Smooth muscle cell (in vitro differentiated cells): ENCODE data around the gene NT5C3A. TPM values are rescaled to one million over a fixed set of nuclear protein-coding genes. Genes with fewer than 3 reads are reported as not detected.
A peak's percentile ranks its signal among the peaks of the same experiment; 100 is the strongest.
"Not testable (repeated sequence)": the region's sequence is repeated elsewhere in the genome, so short reads cannot be mapped to it uniquely, and the experiment has no call there.

Experiments used
- DNase-seq: peaks from one replicate; lab custom pipeline; 2025; ENCODE audit not compliant: unreplicated experiment; lab: John Stamatoyannopoulos, UW
- H2AFZ ChIP-seq: fragments of 200-600 bp; sonication (generic); 2 replicates; pipeline ENCODE4 v1.6.0; 2016; ENCODE audit warnings: antibody characterized with exemption, low read depth, mild to moderate bottlenecking
- H3F3A ChIP-seq: fragments of 200-600 bp; sonication (generic); 2 replicates; pipeline ENCODE4 v1.6.0; 2017; ENCODE audit warnings: antibody characterized with exemption, low read depth
- H3K27ac ChIP-seq: fragments of 200-600 bp; sonication (generic); 2 replicates; pipeline ENCODE4 v1.5.1; 2016; ENCODE audit warnings: low read depth, mild to moderate bottlenecking
- H3K27me3 ChIP-seq: fragments of 200-600 bp; sonication (generic); 2 replicates; pipeline ENCODE4 v1.6.1; 2016; ENCODE audit warnings: low read depth, mild to moderate bottlenecking
- H3K36me3 ChIP-seq: fragments of 200-600 bp; sonication (generic); 2 replicates; pipeline ENCODE4 v1.5.1; 2016; ENCODE audit warnings: low read depth
- H3K4me1 ChIP-seq: fragments of 200-600 bp; sonication (generic); 2 replicates; pipeline ENCODE4 v1.5.1; 2016; ENCODE audit warnings: low read depth
- H3K4me2 ChIP-seq: fragments of 200-600 bp; sonication (generic); 2 replicates; pipeline ENCODE4 v1.6.0; 2016; ENCODE audit warnings: mild to moderate bottlenecking
- H3K4me3 ChIP-seq: fragments of 200-600 bp; sonication (generic); 2 replicates; pipeline ENCODE4 v1.5.1; 2016; ENCODE audit warnings: mild to moderate bottlenecking
- H3K79me2 ChIP-seq: fragments of 200-600 bp; sonication (generic); 2 replicates; pipeline ENCODE4 v1.6.0; 2016; ENCODE audit warnings: low read depth, mild to moderate bottlenecking
- H3K9ac ChIP-seq: fragments of 200-600 bp; sonication (generic); 2 replicates; pipeline ENCODE4 v1.6.0; 2016; ENCODE audit warnings: low read depth
- H3K9me3 ChIP-seq: fragments of 200-600 bp; sonication (generic); replicated peaks from 2 replicates; pipeline ENCODE4 v1.5.1; 2016; ENCODE audit warnings: low read depth
- H4K20me1 ChIP-seq: fragments of 200-600 bp; sonication (generic); 2 replicates; pipeline ENCODE4 v1.6.0; 2016; ENCODE audit warnings: low read depth
- WGBS: methylation state at CpG from one replicate; pipeline ENCODE4 v1.1.7; 2016; ENCODE audit warnings: low lambda C conversion rate; 5-methylcytosine and 5-hydroxymethylcytosine counted together
- polyA plus RNA-seq: library from polyadenylated mRNA; unstranded; fragments of >200 nt; fragmentation: Nextera tagmentation; extraction: Ambion mirVana; gene quantifications from 2 replicates; pipeline ENCODE4 v1.2.1, GENCODE V29; 2016
- total RNA-seq: library from RNA; depleted of rRNA; stranded (reverse); fragments of >200 nt; gene quantifications from 2 replicates; pipeline ENCODE4 v1.2.3, GENCODE V29; 2014

The NT5C3A gene
- total and polyA plus RNA-seq, 2 experiments from 2014 or later = 12.9 to 25.4 TPM

DNA sequence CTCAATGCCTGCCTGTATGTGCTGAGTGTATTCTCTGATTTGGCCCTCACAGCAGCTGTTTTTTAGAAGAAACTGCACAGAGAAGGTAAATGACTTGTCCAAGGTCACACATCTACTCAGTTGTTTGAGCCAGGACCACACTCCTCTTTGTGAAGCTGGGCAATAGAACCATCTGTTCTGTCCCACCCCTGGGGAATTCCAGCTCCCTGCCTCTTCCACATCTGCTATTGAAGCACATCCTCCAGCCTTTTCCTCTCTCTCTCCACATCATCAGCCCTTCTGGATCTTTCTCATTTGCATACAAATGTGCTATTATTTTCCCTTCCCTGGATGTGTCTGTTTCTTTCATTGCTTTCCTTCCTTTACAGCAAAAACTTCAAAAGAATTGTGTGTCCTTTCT is 59.5 kb downstream of the NT5C3A start:
- not testable (repeated sequence) for H3K9ac ChIP-seq, H3K36me3 ChIP-seq, DNase-seq, H3K4me3 ChIP-seq, H3K4me1 ChIP-seq, H3K27ac ChIP-seq, H2AFZ ChIP-seq, H3K79me2 ChIP-seq, H4K20me1 ChIP-seq, H3F3A ChIP-seq, H3K4me2 ChIP-seq, H3K27me3 ChIP-seq, H3K9me3 ChIP-seq

DNA sequence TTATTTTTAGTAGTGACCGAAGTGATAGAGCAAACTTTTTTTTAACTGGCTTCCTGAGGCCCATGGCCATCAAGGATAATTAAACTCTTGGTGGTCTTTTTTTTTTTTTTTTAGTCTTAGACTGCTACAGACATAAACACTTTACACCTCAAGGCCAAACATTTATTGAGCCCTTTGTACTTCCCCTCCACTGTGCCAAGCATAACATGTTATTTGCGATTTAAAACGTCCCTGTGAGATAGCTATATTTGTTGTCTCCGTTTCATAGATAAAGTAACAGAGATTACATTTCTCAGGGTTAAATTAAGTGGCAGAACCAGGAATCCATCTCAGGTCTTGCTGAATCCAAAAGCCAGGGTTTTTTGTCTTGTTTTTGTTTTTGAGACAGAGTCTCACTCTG is 63.2 kb downstream of the NT5C3A start:
- not testable (repeated sequence) for H3K9me3 ChIP-seq, H3K9ac ChIP-seq, H3F3A ChIP-seq, H3K4me1 ChIP-seq, H3K27me3 ChIP-seq, H2AFZ ChIP-seq, DNase-seq, H3K4me3 ChIP-seq, H3K79me2 ChIP-seq, H3K36me3 ChIP-seq, H3K4me2 ChIP-seq, H4K20me1 ChIP-seq
- H3K27ac ChIP-seq = peak overlapping the region; percentile 56
- WGBS = 74% methylated on average over 4 of the region's 4 CpGs

DNA sequence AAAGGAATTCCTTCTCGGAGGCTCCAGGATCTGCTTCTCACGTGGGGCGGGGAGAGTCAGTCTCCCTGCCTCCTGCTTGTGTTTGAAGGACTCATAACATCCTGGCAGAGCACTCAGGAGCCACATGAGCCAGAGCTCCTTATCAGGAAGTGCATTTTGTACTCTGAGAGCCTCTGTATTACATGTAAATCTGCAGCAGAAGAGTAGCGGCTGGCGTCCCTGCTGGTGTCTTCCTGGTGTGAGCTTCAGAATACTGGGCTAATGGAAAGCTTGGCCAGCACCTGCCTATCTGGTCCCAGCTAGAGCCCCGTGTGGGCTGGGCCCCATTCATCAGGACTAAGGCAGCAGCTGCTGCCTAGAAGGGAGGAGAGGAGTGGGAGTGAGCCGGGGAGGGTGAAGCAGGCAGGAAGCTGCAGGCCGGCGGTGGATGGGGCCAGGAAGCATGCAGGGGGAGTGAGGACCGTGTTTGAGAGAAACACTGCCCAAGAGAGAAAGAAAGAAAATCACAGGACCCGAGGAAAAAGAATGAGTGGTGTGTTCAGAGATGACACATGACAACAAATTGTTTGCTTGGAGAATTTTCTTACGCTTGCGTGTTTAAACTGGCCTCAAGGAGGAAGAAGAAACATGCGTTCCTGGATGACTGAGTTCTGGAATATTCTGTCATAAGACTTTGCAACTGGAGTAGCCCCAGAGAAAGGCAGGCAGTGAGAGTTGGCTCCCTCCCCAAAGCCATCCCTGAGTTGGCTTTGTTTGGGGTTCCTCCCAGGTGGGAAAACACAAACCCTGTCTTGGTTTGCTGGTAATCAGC is 64.0 kb downstream of the NT5C3A start:
- H3K79me2 ChIP-seq, H3K4me1 ChIP-seq, H2AFZ ChIP-seq, H3K9me3 ChIP-seq, DNase-seq, H3K36me3 ChIP-seq, H3F3A ChIP-seq, H4K20me1 ChIP-seq, H3K27me3 ChIP-seq, H3K9ac ChIP-seq: not testable (repeated sequence)
- 27% methylated on average over 14 of the region's 14 CpGs for whole genome bisulfite sequencing
- H3K27ac ChIP-seq = peak overlapping the region; percentile 56
- H3K4me2 ChIP-seq = peak overlapping the region; percentile 48
- peak overlapping the region; percentile 16 for H3K4me3 ChIP-seq

DNA sequence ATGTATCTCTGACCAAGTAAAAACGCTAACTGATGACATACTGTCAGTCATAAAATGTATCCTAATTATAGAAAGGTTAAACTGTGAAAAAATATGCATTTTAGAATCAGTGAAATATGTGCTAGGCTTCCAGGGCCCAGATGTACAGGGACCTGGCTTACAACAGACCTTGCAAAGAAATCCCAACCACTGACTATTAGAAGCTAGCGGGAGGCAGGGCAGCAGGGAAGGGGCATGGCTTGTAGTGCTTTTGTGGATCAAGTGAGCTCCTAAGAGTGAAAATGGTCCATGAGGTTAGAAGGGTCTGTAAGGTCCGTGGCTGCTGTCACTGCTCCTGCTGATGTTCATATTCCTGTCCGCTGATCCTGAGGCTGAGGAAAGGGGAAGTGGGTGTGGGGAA is 64.6 kb downstream of the NT5C3A start:
- 52% methylated on average over 3 of the region's 4 CpGs for WGBS
- Histone ChIP-seq H3K27ac (peak overlapping the region; percentile 56), H3K4me2 (peak overlapping the region; percentile 48), H3K4me3 (peak overlapping the region; percentile 16)
- H3K9ac ChIP-seq, H3K36me3 ChIP-seq, DNase-seq, H3K27me3 ChIP-seq, H3K79me2 ChIP-seq, H2AFZ ChIP-seq, H3F3A ChIP-seq, H3K9me3 ChIP-seq, H3K4me1 ChIP-seq, H4K20me1 ChIP-seq: not testable (repeated sequence)

DNA sequence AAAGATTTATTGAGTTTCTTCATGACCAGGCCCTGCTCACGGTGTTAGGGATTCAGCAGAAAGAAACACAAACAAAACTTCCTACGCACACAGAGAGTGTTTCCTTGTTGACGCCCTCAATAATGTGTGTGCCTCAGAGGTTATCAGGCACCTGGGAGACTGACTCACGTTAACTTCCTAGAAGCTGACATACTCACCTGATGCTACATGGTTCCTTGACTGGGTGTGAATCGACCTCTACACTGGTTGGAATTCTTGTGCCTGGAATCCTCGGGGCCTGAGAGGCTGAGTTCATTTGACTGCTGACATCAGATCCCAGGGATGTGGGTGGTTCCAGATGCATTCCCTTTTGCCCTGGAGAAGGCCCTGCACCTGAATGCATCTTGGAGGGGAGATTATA is 69.8 kb downstream of the NT5C3A start:
- not testable (repeated sequence) for H3F3A ChIP-seq, H3K36me3 ChIP-seq

GRCh38 chr7:32991975-32992700 is 70.4 kb downstream of the NT5C3A start:
- DNase-seq, H2AFZ ChIP-seq, H3K9ac ChIP-seq, H3K79me2 ChIP-seq, H3K36me3 ChIP-seq, H3K27me3 ChIP-seq, H4K20me1 ChIP-seq, H3K27ac ChIP-seq, H3K4me1 ChIP-seq, H3F3A ChIP-seq, H3K4me3 ChIP-seq, H3K9me3 ChIP-seq, H3K4me2 ChIP-seq: not testable (repeated sequence)
- 95% methylated on average over 8 of the region's 9 CpGs for WGBS

More for the DNA sequence above, 69.8 kb downstream of the NT5C3A start:
- H4K20me1 ChIP-seq, H2AFZ ChIP-seq, H3K27me3 ChIP-seq, H3K9me3 ChIP-seq, H3K27ac ChIP-seq, H3K4me2 ChIP-seq, H3K9ac ChIP-seq, H3K79me2 ChIP-seq, DNase-seq, H3K4me1 ChIP-seq, H3K4me3 ChIP-seq: not testable (repeated sequence)
- 71% methylated on average over 6 of the region's 6 CpGs for WGBS

DNA sequence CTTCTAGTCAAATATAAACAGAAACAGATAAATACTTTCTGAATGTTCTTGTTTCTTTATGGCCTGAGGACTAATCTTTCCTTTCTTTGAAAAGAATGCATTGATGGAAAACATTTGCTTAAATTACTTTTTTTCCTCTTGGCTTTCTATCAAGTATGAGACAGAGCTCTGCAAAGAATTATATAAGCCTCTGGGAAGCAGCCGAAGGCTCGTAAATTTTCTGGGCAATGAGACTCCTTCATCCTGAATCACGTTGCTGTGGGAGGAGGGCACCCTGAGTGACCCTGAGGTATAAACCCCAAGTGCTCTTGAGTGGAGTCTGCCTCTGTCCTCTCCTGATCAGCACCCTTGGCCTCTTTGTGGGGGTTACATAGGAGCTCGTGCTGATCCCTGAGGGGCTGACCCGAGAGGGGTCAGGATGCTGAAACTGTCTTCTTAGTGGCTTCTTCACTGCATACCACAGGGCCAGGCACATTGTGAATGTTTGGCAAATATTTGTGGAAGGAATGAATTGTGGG is 71.4 kb downstream of the NT5C3A start:
- peak overlapping the region; percentile 33 for H3K27ac ChIP-seq
- not testable (repeated sequence) for DNase-seq, H3K9ac ChIP-seq

DNA sequence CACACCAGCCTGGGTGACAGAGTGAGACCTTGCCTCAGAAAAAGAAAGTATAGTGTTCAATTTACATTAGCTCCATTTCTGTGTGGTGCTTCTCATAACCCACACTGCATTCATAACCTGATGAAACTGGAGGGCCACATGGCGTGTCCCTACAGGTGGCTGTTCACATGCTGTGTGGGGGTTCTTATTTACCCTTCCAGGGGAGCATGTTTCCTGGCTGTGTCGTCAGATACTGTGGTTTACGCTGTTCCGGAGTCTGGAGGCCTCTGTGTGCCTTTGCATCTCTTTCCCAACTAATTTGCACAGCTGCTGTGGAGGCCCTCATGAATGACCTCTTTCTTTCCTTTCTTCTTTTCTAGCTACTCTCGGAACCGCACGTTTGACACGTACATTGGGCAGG is 74.4 kb downstream of the NT5C3A start:
- not testable (repeated sequence) for H3K36me3 ChIP-seq

More for the DNA sequence above, 71.4 kb downstream of the NT5C3A start:
- H3K4me3 ChIP-seq, H3K4me1 ChIP-seq, H3K27me3 ChIP-seq, H3K9me3 ChIP-seq, H3K36me3 ChIP-seq, H2AFZ ChIP-seq, H3F3A ChIP-seq, H4K20me1 ChIP-seq, H3K79me2 ChIP-seq: not testable (repeated sequence)
- WGBS = 35% methylated on average over 5 of the region's 5 CpGs
- H3K4me2 ChIP-seq = peak overlapping the region; percentile 21

More for the DNA sequence above, 74.4 kb downstream of the NT5C3A start:
- WGBS = 95% methylated on average over 8 of the region's 8 CpGs
- H3K4me1 ChIP-seq, H3K9me3 ChIP-seq, H3K27me3 ChIP-seq, H4K20me1 ChIP-seq, H2AFZ ChIP-seq, DNase-seq, H3K9ac ChIP-seq, H3F3A ChIP-seq, H3K79me2 ChIP-seq, H3K4me3 ChIP-seq, H3K27ac ChIP-seq, H3K4me2 ChIP-seq: not testable (repeated sequence)
